Ishikawa (cell line): Measurements from ENCODE around the gene PARP9.

Experiments used
- CEBPB ChIP-seq: IDR thresholded peaks from 2 replicates; pipeline ENCODE4 v1.6.1; 2012
- CREB1 ChIP-seq: IDR thresholded peaks from 2 replicates; pipeline ENCODE4 v1.6.1; 2012; ENCODE audit warnings: low read depth
- EGR1 ChIP-seq: IDR thresholded peaks from 2 replicates; pipeline ENCODE4 v1.6.1; 2012
- EP300 ChIP-seq: IDR thresholded peaks from 2 replicates; pipeline ENCODE4 v1.6.1; 2012; ENCODE audit warnings: borderline replicate concordance
- FOXM1 ChIP-seq: IDR thresholded peaks from 2 replicates; pipeline ENCODE4 v1.6.1; 2012; ENCODE audit warnings: low read depth, borderline replicate concordance
- NFIC ChIP-seq: IDR thresholded peaks from 2 replicates; pipeline ENCODE4 v1.6.1; 2012
- RAD21 ChIP-seq: IDR thresholded peaks from 2 replicates; pipeline ENCODE4 v1.6.1; 2012; ENCODE audit warnings: low read depth
- REST ChIP-seq: IDR thresholded peaks from 2 replicates; pipeline ENCODE4 v1.6.1; 2012; ENCODE audit warnings: low read depth, mild to moderate bottlenecking
- TAF1 ChIP-seq: IDR thresholded peaks from 2 replicates; pipeline ENCODE4 v1.6.1; 2012; ENCODE audit warnings: low read depth, mild to moderate bottlenecking
- TCF12 ChIP-seq: IDR thresholded peaks from 2 replicates; pipeline ENCODE4 v1.6.1; 2012; ENCODE audit warnings: low read depth
- TEAD4 ChIP-seq: IDR thresholded peaks from 2 replicates; pipeline ENCODE4 v1.6.1; 2012
- YY1 ChIP-seq: IDR thresholded peaks from 2 replicates; pipeline ENCODE4 v1.6.1; 2012; ENCODE audit warnings: low read depth
- ZBTB7A ChIP-seq: IDR thresholded peaks from 2 replicates; pipeline ENCODE4 v1.6.1; 2012; ENCODE audit warnings: low read depth
- TF ChIP-seq, protein P1 (sequence below): IDR thresholded peaks from 2 replicates; pipeline ENCODE4 v1.6.1; 2012
- TF ChIP-seq, protein P2 (sequence below): IDR thresholded peaks from 2 replicates; pipeline ENCODE4 v1.6.1; 2012

Gene PARP9

GRCh38 chr3:122560680-122561079, 3.4 kb downstream of the PARP9 start:
- TF ChIP-seq REST = no peak
- no peak for TF ChIP-seq TAF1
- peak; percentile 78 for TF ChIP-seq RAD21

DNA sequence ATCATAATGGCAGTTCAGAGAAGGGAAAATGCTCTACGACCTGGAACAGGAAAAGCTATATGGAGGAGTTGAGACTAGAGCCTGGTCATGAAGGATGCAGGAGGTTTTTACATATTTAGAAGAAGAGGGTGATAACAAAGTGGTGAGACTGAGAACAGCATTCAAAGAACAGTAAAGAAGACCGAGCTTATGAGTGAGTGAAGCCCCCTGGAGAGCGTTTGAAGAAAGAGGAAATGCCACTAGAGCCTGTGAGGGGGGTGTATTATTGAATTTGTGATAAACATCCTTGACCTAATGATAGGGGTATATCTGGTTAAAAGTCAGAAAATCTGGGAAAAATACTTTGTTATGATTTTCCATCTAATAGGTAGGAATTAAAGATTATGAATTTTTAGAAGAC, 4.2 kb downstream of the PARP9 start:
- TF ChIP-seq RAD21 (no peak), ZBTB7A (no peak), FOXM1 (no peak), YY1 (no peak), TAF1 (no peak), EP300 (no peak), TEAD4 (no peak), CEBPB (no peak), EGR1 (no peak), CREB1 (no peak), REST (no peak), NFIC (no peak), TCF12 (no peak)
- TF ChIP-seq, protein P1, sequence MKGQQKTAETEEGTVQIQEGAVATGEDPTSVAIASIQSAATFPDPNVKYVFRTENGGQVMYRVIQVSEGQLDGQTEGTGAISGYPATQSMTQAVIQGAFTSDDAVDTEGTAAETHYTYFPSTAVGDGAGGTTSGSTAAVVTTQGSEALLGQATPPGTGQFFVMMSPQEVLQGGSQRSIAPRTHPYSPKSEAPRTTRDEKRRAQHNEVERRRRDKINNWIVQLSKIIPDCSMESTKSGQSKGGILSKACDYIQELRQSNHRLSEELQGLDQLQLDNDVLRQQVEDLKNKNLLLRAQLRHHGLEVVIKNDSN = no peak
- TF ChIP-seq, protein P2, sequence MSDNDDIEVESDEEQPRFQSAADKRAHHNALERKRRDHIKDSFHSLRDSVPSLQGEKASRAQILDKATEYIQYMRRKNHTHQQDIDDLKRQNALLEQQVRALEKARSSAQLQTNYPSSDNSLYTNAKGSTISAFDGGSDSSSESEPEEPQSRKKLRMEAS = no peak

DNA sequence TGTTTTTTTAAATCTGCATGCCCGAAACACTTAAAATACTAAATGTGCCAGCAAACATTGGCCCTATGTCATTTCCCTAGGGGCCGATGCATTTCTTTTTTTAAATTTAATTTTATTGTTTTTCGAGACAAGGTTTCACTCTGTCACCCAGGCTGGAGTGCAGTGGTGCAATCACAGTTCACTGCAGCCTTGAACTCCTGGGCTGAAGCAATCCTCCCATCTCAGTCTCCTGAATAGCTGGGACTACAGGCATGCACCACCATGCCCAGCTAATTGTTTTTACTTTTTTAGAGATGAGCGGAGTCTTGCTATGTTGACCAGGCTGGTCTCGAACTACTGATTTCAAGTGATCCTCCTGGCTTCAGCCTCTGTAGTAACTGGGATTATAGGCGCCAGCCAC, 5.5 kb downstream of the PARP9 start:
- no peak for TF ChIP-seq ZBTB7A
- TF ChIP-seq RAD21 = no peak
- TF ChIP-seq TCF12 = no peak
- TF ChIP-seq REST = no peak
- TF ChIP-seq FOXM1 = no peak
- TF ChIP-seq CREB1 = no peak
- no peak for TF ChIP-seq TAF1
- TF ChIP-seq CEBPB = no peak
- TF ChIP-seq NFIC = no peak
- no peak for TF ChIP-seq TEAD4
- TF ChIP-seq EGR1 = no peak
- TF ChIP-seq, protein P1 = no peak
- TF ChIP-seq, protein P2 = no peak
- no peak for TF ChIP-seq EP300
- TF ChIP-seq YY1 = no peak

GRCh38 chr3:122557356-122557755, 6.7 kb downstream of the PARP9 start:
- TF ChIP-seq FOXM1 = no peak
- no peak for TF ChIP-seq YY1
- TF ChIP-seq RAD21 = no peak
- no peak for TF ChIP-seq EP300
- no peak for TF ChIP-seq TCF12
- TF ChIP-seq, protein P2 = no peak
- no peak for TF ChIP-seq EGR1
- no peak for TF ChIP-seq CREB1
- no peak for TF ChIP-seq NFIC
- no peak for TF ChIP-seq TAF1
